ENCODE results near the gene POMT1.

Gene POMT1

GRCh38 chr9:131559421-131560000 lies 56.8 kb downstream of the POMT1 start:
- DNase-seq, result no peak

GRCh38 chr9:131562032-131562959 lies 59.6 kb downstream of the POMT1 start:
- DNase-seq, result no peak

GRCh38 chr9:131565369-131565768 lies 62.7 kb downstream of the POMT1 start:
- DNase-seq, result no peak

DNA sequence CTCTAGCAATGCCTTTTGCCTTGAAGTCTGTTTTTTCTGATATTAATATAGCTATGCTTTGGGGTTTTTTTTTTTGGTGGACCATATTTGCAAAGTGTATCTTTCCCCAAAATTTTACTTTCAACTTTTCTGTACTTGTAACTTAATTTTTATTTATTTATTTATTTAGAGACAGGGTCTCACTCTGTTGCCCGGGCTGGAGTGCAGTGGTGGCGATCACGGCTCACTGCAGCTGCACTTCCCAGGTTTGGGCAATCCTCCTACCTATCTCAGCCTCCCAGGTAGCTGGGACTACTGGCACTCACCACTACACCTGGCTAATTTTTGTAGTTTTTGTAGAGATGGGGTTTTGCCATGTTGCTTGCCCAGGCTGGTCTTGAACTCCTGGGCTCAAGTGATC lies 63.4 kb downstream of the POMT1 start:
- DNase-seq, result no peak

- DNase-seq, result no peak
Measured at GRCh38 chr9:131567910-131568309, 65.2 kb downstream of the POMT1 start.

Measured in GDM1 (cell line).